ENCODE results near the gene EFHD2. TPM values are rescaled to one million over a fixed set of nuclear protein-coding genes. Genes with fewer than 3 reads are reported as not detected.

Gene EFHD2
- total RNA-seq, 1 donor from 2014 or later = 64.3 TPM

GRCh38 chr1:15452216-15452615, 42.5 kb downstream of the EFHD2 start:
- Histone ChIP-seq H3K4me3 (no peak overlapping the region), H3K27ac (no peak overlapping the region), H3K36me3 (no peaks in the 10 kb centered on the region), H3K27me3 (no peaks in the 10 kb centered on the region), H3K9me3 (no peaks in the 10 kb centered on the region), H3K4me1 (no peaks in the 10 kb centered on the region)
- ATAC-seq = no peak
- TF ChIP-seq CTCF (IDR thresholded peaks at IDR 0.05) = no peak
- DNase-seq = no peak
- intact Hi-C loops (cut with DNase I) = no loop called here

GRCh38 chr1:15452866-15453571, 43.3 kb downstream of the EFHD2 start:
- ATAC-seq = no peak

DNA sequence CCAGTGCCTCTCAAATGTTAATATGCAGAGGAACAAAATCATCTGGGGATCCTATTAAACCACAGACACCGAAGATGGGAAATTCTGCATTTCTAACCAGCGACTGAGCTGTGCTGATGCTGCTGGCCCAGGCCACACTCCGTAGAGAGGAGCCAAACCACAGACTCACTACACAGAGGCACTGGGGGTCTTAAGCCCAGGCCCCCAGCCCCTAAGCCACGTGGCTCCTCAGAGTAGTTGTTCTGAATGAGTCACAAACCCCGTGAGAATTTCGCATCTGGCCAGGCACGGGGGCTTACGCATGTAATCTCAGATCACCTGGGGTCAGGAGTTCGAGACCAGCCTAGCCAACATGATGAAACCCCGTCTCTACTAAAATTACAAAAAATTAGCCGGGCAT, 44.0 kb downstream of the EFHD2 start:
- H3K9me3 ChIP-seq = no peaks in the 10 kb centered on the region
- no peaks in the 10 kb centered on the region for H3K27me3 ChIP-seq
- H3K4me1 ChIP-seq = no peaks in the 10 kb centered on the region
- intact Hi-C loops (cut with DNase I) = no loop called here
- no peak overlapping the region for H3K27ac ChIP-seq
- ATAC-seq (no peak), DNase-seq (no peak)
- no peak for TF ChIP-seq CTCF (IDR thresholded peaks at IDR 0.05)
- no peaks in the 10 kb centered on the region for H3K36me3 ChIP-seq
- H3K4me3 ChIP-seq = no peak overlapping the region

More at GRCh38 chr1:15452866-15453571, 43.3 kb downstream of the EFHD2 start:
- Histone ChIP-seq H3K36me3 (no peaks in the 10 kb centered on the region), H3K9me3 (no peaks in the 10 kb centered on the region), H3K27ac (no peak overlapping the region), H3K27me3 (no peaks in the 10 kb centered on the region), H3K4me1 (no peaks in the 10 kb centered on the region), H3K4me3 (no peak overlapping the region)
- intact Hi-C loops (cut with DNase I) = no loop called here
- DNase-seq = no peak
- TF ChIP-seq CTCF (IDR thresholded peaks at IDR 0.05) = no peak

- H3K4me1 ChIP-seq = no peaks in the 10 kb centered on the region
- no peak for DNase-seq
- intact Hi-C loops (cut with DNase I) = no loop called here
- no peak for TF ChIP-seq CTCF (IDR thresholded peaks at IDR 0.05)
- ATAC-seq = no peak
- no peaks in the 10 kb centered on the region for H3K27me3 ChIP-seq
- no peaks in the 10 kb centered on the region for H3K36me3 ChIP-seq
- no peak overlapping the region for H3K27ac ChIP-seq
- no peak overlapping the region for H3K4me3 ChIP-seq
- H3K9me3 ChIP-seq = no peaks in the 10 kb centered on the region
Measured at GRCh38 chr1:15454256-15454655, 44.6 kb downstream of the EFHD2 start.

DNA sequence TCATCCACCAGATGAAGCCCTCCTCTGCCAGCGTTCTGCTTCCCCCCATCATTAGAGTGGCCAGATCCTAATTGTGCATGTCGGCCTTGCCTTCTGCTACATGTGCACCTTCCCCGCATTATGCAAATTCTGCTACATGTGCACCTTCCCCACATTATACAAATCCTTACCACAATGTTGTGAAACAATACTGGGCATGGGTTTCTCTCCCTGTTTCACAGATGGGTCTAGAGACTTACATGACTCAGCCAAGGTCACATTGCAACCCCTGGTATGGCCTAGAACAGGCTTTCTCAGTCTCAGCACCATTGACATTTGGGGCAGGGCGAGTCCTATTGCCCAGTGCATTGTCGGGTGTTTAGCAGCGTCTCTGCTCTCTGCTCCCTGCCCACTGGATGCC, 45.8 kb downstream of the EFHD2 start:
- intact Hi-C loops (cut with DNase I) = no loop called here
- no peak for DNase-seq
- no peak for TF ChIP-seq CTCF (IDR thresholded peaks at IDR 0.05)
- Histone ChIP-seq H3K36me3 (no peaks in the 10 kb centered on the region), H3K27me3 (no peaks in the 10 kb centered on the region), H3K4me1 (peaks cover 5% of the 10 kb centered on the region), H3K9me3 (no peaks in the 10 kb centered on the region), H3K27ac (no peak overlapping the region), H3K4me3 (no peak overlapping the region)
- ATAC-seq = peak; percentile 64

All from upper lobe of right lung (tissue), 1 donor.